Keratinocyte (primary cell): ENCODE measurements around the gene ABAT.

ENCODE experiments used
- CTCF ChIP-seq, 3 experiments: IDR thresholded peaks in 1 of 3; conservative IDR thresholded peaks in 1 of 3; optimal IDR thresholded peaks in 1 of 3; 2 replicates in 2 of 3; 3 replicates in 1 of 3; pipeline versions ENCODE3 to v1.5.1; 2011; ENCODE audit warnings: low read length in 3 of 3, mild to moderate bottlenecking in 3 of 3, moderate library complexity in 2 of 3, control low read depth in 1 of 3, inconsistent platforms in 1 of 3; ENCODE audit not compliant: insufficient read depth in 2 of 3; ENCODE audit errors: extremely low read depth in 1 of 3
- EZH2 ChIP-seq: IDR thresholded peaks from one replicate; pipeline ENCODE4 v1.6.1; 2012; ENCODE audit warnings: inconsistent platforms, mild to moderate bottlenecking, low read length, moderate library complexity

- TF ChIP-seq CTCF (optimal IDR thresholded peaks at IDR 0.05 in 1 of 3, IDR thresholded peaks at IDR 0.05 in 1 of 3, conservative IDR thresholded peaks at IDR 0.05 in 1 of 3; ENCODE audit: extremely low read depth in 1 of 3, insufficient read depth in 2 of 3, low read length in 3 of 3) (no peak), EZH2 (no peak)
These were observed 39.3 kb downstream of the ABAT start for GRCh38 chr16:8713635-8714172.
